GM12801 (cell line): ENCODE results near the gene ZNF587B.

Source experiments
- CTCF ChIP-seq: IDR thresholded peaks from one replicate; pipeline ENCODE4 v1.5.1; 2011; ENCODE audit warnings: control low read depth; ENCODE audit not compliant: insufficient read length; ENCODE audit errors: extremely low read depth

ZNF587B gene

GRCh38 chr19:57803265-57803593 lies 26.9 kb upstream of the ZNF587B start:
- TF ChIP-seq CTCF: no peak

- TF ChIP-seq CTCF: no peak
Measured at GRCh38 chr19:57803594-57804325, 26.3 kb upstream of the ZNF587B start.

DNA sequence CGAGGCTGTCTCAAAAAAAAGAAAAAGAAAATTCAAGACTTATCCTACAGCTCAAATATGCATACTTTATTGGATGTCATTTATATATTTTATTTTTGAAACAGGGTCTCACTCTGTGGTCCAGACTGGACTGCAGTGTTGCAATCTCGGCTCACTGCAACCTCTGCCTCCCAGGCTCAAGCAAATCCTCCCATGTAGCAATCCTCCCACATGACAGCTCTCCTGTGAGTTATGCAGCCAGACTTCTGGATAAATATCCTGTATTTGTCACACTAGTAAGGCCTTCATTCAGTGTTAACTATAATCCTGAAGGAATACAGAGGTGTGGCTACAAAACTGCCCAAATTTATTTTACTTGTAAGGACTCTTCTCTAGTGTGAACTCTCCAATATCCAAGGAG lies 22.6 kb upstream of the ZNF587B start:
- no peak for TF ChIP-seq CTCF

DNA sequence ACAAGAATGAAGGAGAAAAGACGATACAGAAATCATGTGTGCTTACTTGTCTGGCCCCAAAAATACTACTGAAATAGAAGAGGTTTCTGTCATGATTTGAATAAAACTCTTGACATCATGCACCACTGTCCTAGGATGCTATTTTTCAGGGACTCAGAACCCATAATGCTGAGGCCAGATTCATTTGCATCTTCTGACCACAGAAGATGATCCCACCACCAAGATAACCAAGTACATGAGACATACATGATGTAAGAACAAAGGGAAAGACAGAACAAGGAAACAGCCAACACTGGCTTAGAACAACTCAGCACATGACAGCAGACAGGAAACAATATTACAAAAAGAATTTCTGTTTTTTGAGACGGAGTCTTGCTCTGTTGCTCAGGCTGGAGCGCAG lies 17.9 kb upstream of the ZNF587B start:
- TF ChIP-seq CTCF: no peak

DNA sequence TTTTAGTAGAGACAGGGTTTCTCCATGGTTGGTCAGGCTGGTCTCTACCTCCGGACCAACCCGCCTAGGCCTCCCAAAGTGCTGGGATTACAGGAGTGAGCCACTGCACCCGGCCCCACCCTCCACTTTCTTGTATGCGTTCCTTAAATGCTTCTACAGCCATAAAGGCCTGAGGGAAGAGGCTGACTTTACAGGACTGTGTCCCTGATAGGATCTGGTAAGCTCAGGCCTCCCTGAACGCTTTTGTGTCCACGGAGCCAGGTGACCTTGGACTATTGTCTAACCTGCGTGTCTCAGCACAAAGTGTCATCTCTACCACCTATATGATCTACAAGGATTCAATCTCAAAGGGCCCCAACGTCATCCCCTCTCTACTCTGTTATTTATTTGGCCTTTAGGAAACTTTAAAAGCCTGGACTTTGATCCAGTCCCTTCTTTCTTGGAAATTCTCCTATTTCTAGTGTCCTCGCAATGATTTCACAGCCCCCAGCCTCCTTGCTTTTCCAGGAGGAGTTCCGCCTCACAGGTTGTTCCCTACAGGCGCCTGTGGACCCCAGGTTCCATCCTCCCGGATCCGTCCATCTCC lies 16.1 kb upstream of the ZNF587B start:
- no peak for TF ChIP-seq CTCF

DNA sequence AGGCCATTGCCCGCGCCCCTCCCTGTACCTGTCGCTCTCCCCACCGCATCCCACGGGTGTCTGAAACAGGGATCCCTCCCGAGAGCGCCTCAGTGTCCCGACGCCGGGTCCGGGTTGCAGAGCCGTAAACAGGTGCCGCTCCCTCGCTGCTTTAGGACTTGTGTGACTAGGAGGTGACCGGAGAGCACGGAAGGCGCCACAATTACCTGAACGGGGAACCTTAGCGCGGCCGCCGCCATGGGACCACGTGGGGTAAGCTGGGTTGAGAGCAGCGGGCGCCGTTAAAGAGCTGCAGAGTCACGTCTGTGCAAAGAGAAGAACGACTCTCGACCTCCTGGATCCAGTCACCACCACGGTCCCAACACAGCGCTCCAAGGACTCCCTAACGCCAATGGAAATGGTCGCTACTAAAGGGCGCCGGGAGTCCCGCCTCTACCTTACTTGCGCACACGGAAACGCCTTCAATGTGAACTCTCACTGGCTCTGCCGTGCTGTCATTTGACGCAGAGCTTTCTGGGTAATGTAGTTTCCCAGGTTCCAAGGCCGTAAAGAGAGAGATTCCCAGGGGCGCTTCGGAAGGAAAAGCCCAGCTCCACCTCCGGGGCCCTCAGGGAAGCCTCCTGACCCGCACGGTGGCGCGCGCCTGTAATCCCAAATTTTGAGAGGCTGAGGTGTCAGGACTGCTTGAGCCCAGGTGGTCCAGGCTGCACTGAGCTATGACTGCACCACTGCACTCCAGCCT lies 15.4 kb upstream of the ZNF587B start, which contains the start of gene ZNF552:
ZNF552 (minus strand) TSS at position 409 of the 742 bp plus-strand sequence; CDS start at position 239, 170 bp downstream.
- TF ChIP-seq CTCF: no peak

DNA sequence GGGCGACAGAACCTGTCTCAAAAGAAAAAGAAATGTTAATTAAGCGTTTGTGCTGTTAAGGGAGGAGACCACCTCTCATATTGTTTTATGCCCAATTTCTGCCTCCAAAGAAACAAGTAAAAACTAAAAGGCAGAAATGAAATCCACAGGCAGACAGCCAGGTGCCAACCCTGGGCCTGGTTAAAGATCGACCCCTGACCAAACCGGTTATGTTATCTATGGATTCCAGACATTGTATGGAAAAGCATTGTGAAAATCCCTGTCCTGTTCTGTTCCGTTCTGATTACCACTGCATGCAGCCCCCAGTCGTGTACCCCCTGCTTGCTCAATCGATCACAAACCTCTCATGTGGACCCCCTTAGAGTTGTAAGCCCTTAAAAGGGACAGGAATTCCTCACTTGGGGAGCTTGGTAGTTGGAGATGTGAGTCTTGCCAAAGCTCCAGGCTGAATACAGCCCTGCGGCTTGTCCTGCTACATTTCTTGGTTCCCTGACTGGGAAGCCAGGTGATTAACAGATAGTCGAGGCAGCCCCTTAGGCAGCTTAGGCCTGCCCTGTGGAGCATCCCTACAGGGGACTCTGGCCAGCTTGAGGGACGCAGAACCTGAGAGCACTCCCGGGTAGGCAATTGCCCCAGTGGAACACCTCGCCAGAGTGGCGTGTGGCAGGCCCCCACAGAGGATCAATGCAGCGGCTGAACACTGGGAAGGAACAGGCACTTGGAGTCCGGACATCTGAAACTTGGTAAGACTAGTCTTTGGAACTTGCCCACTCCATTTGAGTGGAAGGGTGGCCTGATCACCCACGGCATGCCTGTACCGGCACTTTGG lies 14.6 kb upstream of the ZNF587B start:
- no peak for TF ChIP-seq CTCF
